ENCODE data around the gene TRIM41. TPM values are rescaled to one million over a fixed set of nuclear protein-coding genes. Genes with fewer than 3 reads are reported as not detected.

TRIM41 gene
- total and polyA plus RNA-seq, 2 of the 13 experiments (the other 11 are each of a cell fraction or from before 2014, with no cell fraction given): 10.2 to 16.7 TPM

DNA sequence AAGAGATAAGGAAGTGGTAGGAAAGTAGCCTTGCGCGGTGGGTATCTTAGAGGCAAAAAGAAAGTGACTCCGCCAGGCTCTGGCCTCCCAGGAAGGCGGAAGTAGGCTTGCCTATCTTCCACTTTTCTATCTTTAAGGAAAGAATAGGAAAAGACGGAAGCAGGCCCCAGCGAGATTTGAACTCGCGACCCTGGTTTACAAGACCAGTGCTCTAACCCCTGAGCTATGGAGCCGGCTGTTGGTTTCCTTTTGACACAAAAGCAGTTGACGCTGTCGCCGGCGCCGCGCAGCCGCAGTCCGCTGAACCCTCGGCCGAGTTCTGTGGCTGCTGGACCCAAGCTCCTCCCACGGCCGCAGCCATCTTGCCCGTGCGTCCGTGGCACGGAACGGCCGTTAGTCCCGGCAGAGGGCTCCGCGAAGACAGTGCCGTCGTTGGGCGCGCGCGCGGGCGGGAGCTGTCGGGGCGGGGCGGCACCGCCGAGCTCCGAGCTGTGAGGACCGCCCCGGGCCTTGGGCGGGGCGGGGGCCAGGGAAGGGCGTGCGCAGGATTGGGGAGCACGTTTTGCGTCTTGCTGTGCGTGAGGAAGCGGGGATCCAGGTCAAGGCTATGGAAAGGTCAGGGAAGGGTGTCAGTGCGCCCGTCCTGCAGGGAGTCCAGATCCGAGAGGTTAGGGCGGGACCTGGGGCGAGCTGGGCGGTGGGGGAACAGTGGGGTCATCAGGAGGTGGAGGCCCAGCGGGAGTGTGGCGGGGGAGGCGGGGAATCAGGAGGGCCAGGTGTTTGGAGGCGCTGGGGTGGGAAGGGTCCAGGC is 31.4 kb upstream of the TRIM41 start (continued):
- TF ChIP-seq, protein P1, sequence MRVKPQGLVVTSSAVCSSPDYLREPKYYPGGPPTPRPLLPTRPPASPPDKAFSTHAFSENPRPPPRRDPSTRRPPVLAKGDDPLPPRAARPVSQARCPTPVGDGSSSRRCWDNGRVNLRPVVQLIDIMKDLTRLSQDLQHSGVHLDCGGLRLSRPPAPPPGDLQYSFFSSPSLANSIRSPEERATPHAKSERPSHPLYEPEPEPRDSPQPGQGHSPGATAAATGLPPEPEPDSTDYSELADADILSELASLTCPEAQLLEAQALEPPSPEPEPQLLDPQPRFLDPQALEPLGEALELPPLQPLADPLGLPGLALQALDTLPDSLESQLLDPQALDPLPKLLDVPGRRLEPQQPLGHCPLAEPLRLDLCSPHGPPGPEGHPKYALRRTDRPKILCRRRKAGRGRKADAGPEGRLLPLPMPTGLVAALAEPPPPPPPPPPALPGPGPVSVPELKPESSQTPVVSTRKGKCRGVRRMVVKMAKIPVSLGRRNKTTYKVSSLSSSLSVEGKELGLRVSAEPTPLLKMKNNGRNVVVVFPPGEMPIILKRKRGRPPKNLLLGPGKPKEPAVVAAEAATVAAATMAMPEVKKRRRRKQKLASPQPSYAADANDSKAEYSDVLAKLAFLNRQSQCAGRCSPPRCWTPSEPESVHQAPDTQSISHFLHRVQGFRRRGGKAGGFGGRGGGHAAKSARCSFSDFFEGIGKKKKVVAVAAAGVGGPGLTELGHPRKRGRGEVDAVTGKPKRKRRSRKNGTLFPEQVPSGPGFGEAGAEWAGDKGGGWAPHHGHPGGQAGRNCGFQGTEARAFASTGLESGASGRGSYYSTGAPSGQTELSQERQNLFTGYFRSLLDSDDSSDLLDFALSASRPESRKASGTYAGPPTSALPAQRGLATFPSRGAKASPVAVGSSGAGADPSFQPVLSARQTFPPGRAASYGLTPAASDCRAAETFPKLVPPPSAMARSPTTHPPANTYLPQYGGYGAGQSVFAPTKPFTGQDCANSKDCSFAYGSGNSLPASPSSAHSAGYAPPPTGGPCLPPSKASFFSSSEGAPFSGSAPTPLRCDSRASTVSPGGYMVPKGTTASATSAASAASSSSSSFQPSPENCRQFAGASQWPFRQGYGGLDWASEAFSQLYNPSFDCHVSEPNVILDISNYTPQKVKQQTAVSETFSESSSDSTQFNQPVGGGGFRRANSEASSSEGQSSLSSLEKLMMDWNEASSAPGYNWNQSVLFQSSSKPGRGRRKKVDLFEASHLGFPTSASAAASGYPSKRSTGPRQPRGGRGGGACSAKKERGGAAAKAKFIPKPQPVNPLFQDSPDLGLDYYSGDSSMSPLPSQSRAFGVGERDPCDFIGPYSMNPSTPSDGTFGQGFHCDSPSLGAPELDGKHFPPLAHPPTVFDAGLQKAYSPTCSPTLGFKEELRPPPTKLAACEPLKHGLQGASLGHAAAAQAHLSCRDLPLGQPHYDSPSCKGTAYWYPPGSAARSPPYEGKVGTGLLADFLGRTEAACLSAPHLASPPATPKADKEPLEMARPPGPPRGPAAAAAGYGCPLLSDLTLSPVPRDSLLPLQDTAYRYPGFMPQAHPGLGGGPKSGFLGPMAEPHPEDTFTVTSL (CRISPR knock-in tag; IDR thresholded peaks at IDR 0.05; ENCODE audit: borderline replicate concordance): peak; percentile 66; the same call in 1 of the 2 replicates
- TF ChIP-seq ZNF441 (CRISPR knock-in tag; IDR thresholded peaks at IDR 0.05; ENCODE audit: borderline replicate concordance) (0 out of 2 replicates have a peak, but pooled peaks have one; percentile 14), ZNF772 (CRISPR knock-in tag; IDR thresholded peaks at IDR 0.05) (peak; percentile 81), TP53 (CRISPR knock-in tag; conservative IDR thresholded peaks at IDR 0.05) (0 out of 2 replicates have a peak, but pooled peaks have one; percentile 40), MEF2D (CRISPR knock-in tag; IDR thresholded peaks at IDR 0.05) (peak; percentile 82; the same call in 1 of the 2 replicates), ZMYM3 (CRISPR knock-in tag; IDR thresholded peaks at IDR 0.05) (0 out of 2 replicates have a peak, but pooled peaks have one; percentile 0), ZNF367 (CRISPR knock-in tag; IDR thresholded peaks at IDR 0.05; ENCODE audit: borderline replicate concordance) (0 out of 2 replicates have a peak, but pooled peaks have one; percentile 49), HDAC1 (CRISPR knock-in tag; IDR thresholded peaks at IDR 0.05) (peak; percentile 55; the same call in 1 of the 2 replicates), ZNF136 (CRISPR knock-in tag; IDR thresholded peaks at IDR 0.05; ENCODE audit: low read depth) (no peak), KLF15 (CRISPR knock-in tag; IDR thresholded peaks at IDR 0.05; ENCODE audit: borderline replicate concordance) (0 out of 2 replicates have a peak, but pooled peaks have one; percentile 26), ZSCAN21 (CRISPR knock-in tag; IDR thresholded peaks at IDR 0.05; ENCODE audit: borderline replicate concordance) (no peak), KAT8 (CRISPR knock-in tag; IDR thresholded peaks at IDR 0.05) (peak; percentile 62), RAD21 (CRISPR knock-in tag; IDR thresholded peaks at IDR 0.05) (0 out of 2 replicates have a peak, but pooled peaks have one; percentile 13), SIX4 (CRISPR knock-in tag; IDR thresholded peaks at IDR 0.05) (no peak), NR2F2 (IDR thresholded peaks at IDR 0.05; ENCODE audit: borderline replicate concordance, low read depth) (0 out of 2 replicates have a peak, but pooled peaks have one; percentile 40), POLR2G (IDR thresholded peaks at IDR 0.05; ENCODE audit: low read depth, low read length) (peak; percentile 86), KAT2B (IDR thresholded peaks at IDR 0.05; ENCODE audit: borderline replicate concordance, low read depth, low read length) (no peak), ISX (CRISPR knock-in tag; conservative IDR thresholded peaks at IDR 0.05) (no peak), ZNF776 (CRISPR knock-in tag; IDR thresholded peaks at IDR 0.05) (peak; percentile 92; the same call in 1 of the 2 replicates)
- TF ChIP-seq, protein P2, sequence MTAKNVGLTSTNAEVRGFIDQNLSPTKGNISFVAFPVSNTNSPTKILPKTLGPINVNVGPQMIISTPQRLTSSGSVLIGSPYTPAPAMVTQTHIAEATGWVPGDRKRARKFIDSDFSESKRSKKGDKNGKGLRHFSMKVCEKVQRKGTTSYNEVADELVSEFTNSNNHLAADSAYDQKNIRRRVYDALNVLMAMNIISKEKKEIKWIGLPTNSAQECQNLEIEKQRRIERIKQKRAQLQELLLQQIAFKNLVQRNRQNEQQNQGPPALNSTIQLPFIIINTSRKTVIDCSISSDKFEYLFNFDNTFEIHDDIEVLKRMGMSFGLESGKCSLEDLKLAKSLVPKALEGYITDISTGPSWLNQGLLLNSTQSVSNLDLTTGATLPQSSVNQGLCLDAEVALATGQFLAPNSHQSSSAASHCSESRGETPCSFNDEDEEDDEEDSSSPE (CRISPR knock-in tag; IDR thresholded peaks at IDR 0.05): peak; percentile 69
- TF ChIP-seq, protein P3, sequence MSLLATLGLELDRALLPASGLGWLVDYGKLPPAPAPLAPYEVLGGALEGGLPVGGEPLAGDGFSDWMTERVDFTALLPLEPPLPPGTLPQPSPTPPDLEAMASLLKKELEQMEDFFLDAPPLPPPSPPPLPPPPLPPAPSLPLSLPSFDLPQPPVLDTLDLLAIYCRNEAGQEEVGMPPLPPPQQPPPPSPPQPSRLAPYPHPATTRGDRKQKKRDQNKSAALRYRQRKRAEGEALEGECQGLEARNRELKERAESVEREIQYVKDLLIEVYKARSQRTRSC (CRISPR knock-in tag; IDR thresholded peaks at IDR 0.05; ENCODE audit: low read depth): peak; percentile 39
- TF ChIP-seq, protein P4, sequence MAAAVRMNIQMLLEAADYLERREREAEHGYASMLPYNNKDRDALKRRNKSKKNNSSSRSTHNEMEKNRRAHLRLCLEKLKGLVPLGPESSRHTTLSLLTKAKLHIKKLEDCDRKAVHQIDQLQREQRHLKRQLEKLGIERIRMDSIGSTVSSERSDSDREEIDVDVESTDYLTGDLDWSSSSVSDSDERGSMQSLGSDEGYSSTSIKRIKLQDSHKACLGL (CRISPR knock-in tag; IDR thresholded peaks at IDR 0.05): no peak; the same call in 1 of the 2 replicates
